ENCODE measurements around the gene RBM33. TPM values are rescaled to one million over a fixed set of nuclear protein-coding genes. Genes with fewer than 3 reads are reported as not detected.
A peak's percentile ranks its signal among the peaks of the same experiment; 100 is the strongest.

The RBM33 gene
- total and polyA plus RNA-seq, 2 of the 4 experiments (the other 2 are of a cell fraction) = 7.3 to 10.8 TPM

DNA sequence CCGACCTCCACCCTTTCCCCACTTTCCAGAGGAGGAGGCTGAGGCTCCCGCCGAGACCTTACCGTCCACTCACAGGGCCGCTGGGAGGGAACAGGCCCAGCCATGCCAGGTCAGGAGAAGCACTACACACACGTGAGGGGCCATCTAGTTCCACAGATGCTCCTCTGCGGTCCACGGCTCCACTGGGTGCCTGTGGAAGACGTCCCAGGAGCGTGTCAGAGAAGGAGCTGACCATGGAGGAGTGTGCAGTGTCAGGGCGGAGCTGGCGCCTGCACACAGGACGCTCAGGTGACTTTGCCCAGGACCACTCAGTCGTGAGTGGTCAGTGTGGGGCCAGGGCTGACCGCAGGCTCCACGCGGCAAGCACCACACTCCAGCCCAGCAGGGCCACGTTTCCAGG is 175.8 kb downstream of the RBM33 start:
- Histone ChIP-seq H3K18ac (ENCODE audit: low read depth, low read length) (no peak overlapping the region), H4K5ac (ENCODE audit: low read depth, low read length) (no peak overlapping the region), H3K4me1 (ENCODE audit: control insufficient read depth, insufficient read depth, low read length) (no peaks in the 10 kb centered on the region), H3K36me3 (ENCODE audit: control insufficient read depth, insufficient read depth, low read length) (no peaks in the 10 kb centered on the region), H3K4me3 (ENCODE audit: insufficient read depth, low read depth, low read length) (no peak overlapping the region), H2AK5ac (ENCODE audit: low read depth, low read length) (no peak overlapping the region), H3K4me2 (ENCODE audit: low read depth, low read length) (no peak overlapping the region), H3K9ac (ENCODE audit: low read depth, low read length) (no peak overlapping the region), H2AK9ac (replicated peaks; ENCODE audit: low read depth, low read length, poor library complexity) (peak overlapping the region; percentile 39), H4K20me1 (ENCODE audit: insufficient read depth, low read length) (no peaks in the 10 kb centered on the region), H3K23ac (ENCODE audit: low read depth, low read length) (no peak overlapping the region), H3K56ac (ENCODE audit: extremely low read depth, insufficient read depth, low read length) (no peak overlapping the region), H3K14ac (replicated peaks; ENCODE audit: low read depth, low read length) (no peak overlapping the region), H3K27me3 (ENCODE audit: control insufficient read depth, insufficient read depth, low read length) (no peaks in the 10 kb centered on the region; the same call in 1 of the 2 replicates), H4K91ac (ENCODE audit: insufficient read depth, low read depth, low read length) (no peak overlapping the region), H2BK15ac (ENCODE audit: low read depth, low read length) (no peak overlapping the region), H3K27ac (ENCODE audit: insufficient read depth, low read length) (no peak overlapping the region), H2BK20ac (ENCODE audit: low read depth, low read length) (no peak overlapping the region), H2BK5ac (ENCODE audit: low read depth, low read length, poor library complexity, severe bottlenecking) (no peak overlapping the region), H3K9me1 (ENCODE audit: insufficient read depth, low read length) (no peaks in the 10 kb centered on the region), H2AFZ (replicated peaks; ENCODE audit: low read length, poor library complexity) (peak overlapping the region; percentile 56), H3K79me1 (ENCODE audit: low read depth in 1 of 2, low read length in 2 of 2) (no peaks in the 10 kb centered on the region), H2BK120ac (ENCODE audit: low read depth, low read length) (no peak overlapping the region), H3K9me3 (ENCODE audit: control insufficient read depth, insufficient read depth, low read length) (no peaks in the 10 kb centered on the region), H4K8ac (ENCODE audit: low read depth in 2 of 2, low read length in 2 of 2) (no peak overlapping the region), H3K4ac (ENCODE audit: low read depth, low read length) (no peak overlapping the region)
- ChIA-PET CTCF (no interaction called here), POLR2A (ENCODE audit: unreplicated experiment) (no interaction called here)
- no TSS peak for BruUV-seq (replicated peaks)
- DNase-seq (no peak), ATAC-seq (ENCODE audit: low read depth) (no peak)
- 73% methylated on average over 11 of the region's 18 CpGs; no CpG with 5 or more reads in 1 of the 2 experiments for WGBS, 2 experiments (ENCODE audit: extremely low coverage in 2 of 2, insufficient read length in 1 of 2)
- in situ Hi-C loops (cut with MboI; ENCODE audit: low sequenced_read_pairs) = loop anchor here (25.0 kb wide), 1 partner anchor 817 kb away; the partner anchor contains the start of gene RNF32
- TF ChIP-seq MXI1 (IDR thresholded peaks at IDR 0.05; ENCODE audit: borderline replicate concordance, low read depth, low read length) (no peak), RAD21 (IDR thresholded peaks at IDR 0.05; ENCODE audit: low read length) (no peak), RCOR1 (IDR thresholded peaks at IDR 0.05; ENCODE audit: insufficient replicate concordance, low read length) (no peak), RFX5 (IDR thresholded peaks at IDR 0.05; ENCODE audit: low read depth, low read length) (no peak), MAFK (IDR thresholded peaks at IDR 0.05; ENCODE audit: low read depth, low read length) (no peak), SMC3 (IDR thresholded peaks at IDR 0.05; ENCODE audit: low read depth, low read length) (no peak), CHD1 (IDR thresholded peaks at IDR 0.05; ENCODE audit: low read depth, low read length) (no peak)
- TF ChIP-seq, protein P1, sequence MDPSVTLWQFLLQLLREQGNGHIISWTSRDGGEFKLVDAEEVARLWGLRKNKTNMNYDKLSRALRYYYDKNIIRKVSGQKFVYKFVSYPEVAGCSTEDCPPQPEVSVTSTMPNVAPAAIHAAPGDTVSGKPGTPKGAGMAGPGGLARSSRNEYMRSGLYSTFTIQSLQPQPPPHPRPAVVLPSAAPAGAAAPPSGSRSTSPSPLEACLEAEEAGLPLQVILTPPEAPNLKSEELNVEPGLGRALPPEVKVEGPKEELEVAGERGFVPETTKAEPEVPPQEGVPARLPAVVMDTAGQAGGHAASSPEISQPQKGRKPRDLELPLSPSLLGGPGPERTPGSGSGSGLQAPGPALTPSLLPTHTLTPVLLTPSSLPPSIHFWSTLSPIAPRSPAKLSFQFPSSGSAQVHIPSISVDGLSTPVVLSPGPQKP (IDR thresholded peaks at IDR 0.05; ENCODE audit: borderline replicate concordance, low read depth, low read length) = no peak
- dilution Hi-C loops (cut with HindIII; ENCODE audit: low sequenced_read_pairs, unreplicated experiment) = no loop called here
- intact Hi-C loops (cut with micrococcal nuclease) = no loop called here
